Activated T-helper 1 cell treated with anti-CD3 and anti-CD28 coated beads, Interleukin-2, amount 50 U/mL, for 16 hours (primary cell): Measurements from ENCODE around the gene TUBB3.

ENCODE experiments used
- DNase-seq, 2 donors: peaks; one replicate each; pipeline ENCODE4 v3.0.0-alpha.2; 2020; ENCODE audit warnings: low read depth in 1 of 2, low spot score in 1 of 2

The TUBB3 gene

DNA sequence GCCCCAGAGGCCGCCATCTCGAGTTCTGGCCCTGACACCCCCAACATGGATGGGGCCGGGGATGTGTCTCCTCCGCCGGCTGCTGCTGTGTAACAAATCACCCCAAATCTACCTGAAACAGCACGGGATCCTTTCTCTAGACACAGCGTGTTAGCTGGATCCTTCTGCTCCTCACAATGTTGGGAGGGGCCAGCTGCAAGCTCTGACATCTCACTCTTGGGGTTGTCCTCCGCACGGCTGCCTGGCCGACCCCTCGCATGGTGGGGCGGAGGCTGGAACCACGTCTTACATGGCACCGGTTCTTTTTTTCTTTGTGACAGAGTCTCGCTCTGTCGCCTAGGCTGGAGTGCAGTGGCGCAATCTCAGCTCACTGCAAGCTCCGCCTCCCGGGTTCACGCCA is 13.8 kb downstream of the TUBB3 start:
- DNase-seq: no peak

DNA sequence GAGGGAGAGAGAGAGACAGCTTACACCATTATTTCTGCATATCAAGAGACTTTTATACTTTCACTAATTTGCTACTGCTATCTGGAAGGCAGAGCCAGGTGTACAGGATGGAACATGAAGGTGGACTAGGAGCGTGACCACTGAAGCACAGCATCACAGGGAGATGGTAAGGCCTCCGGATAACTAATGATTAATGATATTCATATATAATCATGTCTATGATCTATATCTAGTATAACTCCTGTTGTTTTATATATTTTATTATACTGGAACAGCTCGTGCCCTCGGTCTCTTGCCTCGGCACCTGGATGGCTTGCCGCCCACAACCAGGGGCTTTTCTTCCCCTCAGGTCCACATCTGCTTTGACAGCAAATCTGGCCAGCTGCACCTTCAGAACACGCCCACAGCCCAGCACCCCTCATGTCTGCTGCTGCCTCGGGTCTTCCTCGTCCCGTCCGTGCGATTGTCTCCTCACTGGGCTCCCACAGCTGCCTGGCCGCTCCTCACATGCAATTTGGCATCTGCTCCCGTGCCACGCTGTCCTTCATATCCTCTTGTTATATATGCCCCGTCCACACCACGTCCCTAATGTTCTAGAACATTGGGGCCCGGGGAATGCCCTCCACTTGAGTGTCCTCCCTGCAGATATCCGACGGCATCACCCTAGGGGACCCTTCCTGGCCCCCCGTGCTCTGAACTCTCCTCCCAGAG is 15.2 kb downstream of the TUBB3 start:
- DNase-seq: no peak

DNA sequence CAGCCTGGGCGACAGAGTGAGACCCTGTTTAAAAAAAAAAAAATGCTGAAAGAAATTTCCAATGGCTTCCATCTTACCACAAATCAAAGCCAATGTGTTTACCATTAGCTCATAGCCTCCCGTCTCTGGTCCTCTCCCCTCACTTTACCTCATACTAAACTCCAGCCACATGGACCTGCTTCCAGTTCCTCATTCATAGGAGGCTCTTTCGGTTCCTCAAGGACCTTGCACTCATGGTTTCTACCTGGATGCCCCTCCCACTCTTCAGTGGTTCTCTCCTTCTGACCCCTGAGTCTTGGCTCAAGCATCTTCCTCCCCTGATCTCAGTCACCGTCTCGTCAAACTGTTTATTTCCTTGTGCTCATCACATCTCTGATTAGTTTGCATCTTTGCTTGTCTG is 21.6 kb downstream of the TUBB3 start:
- DNase-seq: no peak

DNA sequence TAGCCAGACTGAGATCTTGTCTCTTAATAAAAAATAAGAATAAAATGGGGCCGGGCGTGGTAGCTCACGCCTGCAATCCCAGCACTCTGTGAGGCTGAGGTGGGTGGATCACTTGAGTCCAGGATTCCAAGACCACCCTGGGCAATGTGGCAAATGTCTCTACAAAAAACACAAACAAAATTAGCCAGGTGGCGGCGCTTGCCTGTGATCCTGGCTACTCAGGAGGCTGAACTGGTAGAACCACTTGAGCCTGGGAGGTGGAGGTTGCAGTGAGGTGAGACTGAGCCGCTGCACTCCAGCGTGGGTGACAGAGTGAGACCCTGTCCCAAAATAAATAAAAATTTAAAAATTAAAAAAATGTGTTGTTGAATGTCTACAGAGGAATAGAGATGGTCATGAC is 22.5 kb downstream of the TUBB3 start:
- no peak for DNase-seq

DNA sequence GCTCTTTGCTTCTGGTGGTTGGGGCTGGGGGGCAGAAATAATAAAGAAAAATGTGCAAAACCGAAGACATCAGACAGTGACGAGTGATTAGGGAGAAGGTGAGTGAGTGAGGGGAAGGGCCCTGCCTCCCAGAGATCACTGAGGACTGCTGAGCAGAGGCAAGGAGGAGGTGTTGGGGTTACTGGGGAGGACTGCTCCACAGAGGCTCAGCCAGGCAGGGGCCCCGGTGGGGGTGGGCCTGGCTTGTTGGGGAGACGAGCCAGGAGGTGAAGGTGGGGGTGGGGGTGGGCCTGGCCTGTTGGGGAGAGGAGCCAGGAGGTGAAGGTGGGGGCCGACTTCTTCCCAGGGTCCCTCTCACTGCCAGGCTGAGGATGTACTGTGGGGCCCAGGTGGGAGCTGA is 23.4 kb downstream of the TUBB3 start:
- DNase-seq: no peak

DNA sequence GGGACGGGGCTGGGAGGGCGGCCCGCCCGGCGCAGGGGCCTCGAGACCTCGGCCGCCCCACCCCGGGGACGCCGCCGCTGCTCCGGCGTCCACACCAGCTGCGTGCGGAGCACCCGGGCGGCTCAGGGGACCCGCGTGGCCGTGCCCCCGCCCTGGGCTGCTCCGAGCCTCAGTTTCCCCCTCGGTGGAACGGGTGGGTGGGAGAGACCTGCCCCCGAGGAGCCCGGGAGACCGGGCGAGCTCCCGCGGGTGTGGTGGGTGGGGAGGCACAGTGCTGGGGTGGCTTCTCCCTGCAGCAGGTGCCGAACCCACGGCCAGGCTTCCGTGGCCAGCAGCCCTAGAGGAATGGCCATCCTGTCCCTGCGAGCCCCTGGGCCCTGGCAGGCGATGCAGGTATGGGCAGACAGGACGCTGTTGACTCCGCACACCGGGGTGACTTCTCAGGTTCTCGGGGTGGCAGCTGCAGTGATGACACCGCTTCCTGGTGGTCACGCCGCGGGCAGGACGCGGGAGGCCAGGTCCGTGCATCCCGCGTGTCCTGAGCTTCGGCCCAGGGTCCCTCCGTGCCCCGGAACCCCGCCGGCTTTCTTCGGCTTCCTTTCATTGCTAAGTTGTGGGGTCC is 26.1 kb downstream of the TUBB3 start:
- no peak for DNase-seq

DNA sequence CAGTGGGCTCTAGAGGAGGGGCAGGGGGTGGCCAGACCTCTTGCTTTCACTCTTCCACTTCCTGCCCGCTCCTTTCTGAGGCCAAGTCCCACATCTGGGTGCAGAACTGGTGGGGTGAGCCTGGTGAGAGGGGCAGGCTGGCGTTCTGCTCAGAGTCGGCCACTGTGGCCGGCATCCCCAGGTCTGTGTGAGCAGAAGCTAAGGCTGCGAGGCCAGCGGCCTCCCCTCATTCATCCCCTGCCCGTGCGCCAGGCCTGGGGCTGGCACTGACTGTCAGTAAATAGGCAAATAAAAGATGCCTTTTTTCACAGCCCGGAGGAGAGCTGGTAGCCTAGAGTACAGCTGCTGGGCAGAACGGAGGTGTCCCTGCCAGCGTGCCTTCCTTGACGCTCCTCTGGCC is 26.6 kb downstream of the TUBB3 start:
- DNase-seq: no peak

DNA sequence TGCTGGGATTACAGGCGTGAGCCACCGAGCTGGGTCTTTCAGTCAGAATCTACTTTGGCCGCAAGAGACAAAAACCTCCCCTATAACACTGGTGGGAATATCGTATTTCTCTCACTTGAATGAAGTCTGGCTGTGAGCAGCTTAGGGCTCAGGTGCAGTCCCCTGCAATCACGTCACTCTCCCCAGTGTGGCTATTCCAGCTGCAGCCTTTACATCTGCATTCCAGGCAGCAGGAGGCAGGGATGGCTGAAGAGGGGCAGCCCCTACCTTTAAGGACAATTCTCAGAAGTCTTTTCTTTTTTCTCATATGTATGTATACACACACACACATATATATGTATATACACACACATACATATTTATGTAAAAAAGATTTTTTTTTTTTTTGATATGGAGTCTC is 28.4 kb downstream of the TUBB3 start:
- no peak for DNase-seq

DNA sequence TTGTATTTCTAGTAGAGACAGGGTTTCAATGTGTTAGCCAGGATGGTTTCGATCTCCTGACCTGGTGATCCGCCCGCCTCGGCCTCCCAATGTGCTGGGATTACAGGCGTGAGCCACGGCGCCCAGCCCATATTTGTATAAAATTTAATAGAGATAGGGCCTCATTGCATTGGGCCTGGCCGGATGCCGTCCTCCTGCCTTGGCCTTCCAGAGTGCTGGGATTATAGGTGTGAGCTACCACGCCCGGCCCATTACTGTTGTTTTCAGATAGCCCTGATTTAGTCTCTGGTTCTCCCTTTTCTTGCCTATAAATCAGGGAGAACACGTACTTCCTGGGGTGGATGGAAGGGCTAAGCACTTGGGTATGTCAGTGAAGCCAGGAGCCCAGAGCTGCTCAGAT is 28.9 kb downstream of the TUBB3 start:
- DNase-seq: no peak

DNA sequence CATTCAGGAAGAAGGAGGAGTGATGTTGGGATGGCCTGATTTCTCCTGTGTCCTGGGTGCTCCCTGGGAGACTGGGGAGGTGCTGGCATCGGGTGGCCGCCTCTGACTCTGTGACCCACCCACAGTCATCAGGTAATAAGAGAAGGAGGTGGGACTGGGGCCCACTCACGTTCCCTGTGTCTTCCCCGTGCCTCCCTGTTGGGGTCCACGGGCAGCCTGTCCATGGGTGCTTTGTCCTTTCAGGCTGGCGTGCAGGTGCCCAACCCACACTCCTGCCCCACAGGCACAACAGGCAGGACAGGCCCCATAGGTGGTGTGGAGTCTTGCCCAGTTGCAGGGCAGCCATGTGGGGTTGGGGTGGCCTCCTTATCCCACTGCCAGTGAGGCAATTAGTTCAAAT is 29.4 kb downstream of the TUBB3 start:
- DNase-seq: no peak

DNA sequence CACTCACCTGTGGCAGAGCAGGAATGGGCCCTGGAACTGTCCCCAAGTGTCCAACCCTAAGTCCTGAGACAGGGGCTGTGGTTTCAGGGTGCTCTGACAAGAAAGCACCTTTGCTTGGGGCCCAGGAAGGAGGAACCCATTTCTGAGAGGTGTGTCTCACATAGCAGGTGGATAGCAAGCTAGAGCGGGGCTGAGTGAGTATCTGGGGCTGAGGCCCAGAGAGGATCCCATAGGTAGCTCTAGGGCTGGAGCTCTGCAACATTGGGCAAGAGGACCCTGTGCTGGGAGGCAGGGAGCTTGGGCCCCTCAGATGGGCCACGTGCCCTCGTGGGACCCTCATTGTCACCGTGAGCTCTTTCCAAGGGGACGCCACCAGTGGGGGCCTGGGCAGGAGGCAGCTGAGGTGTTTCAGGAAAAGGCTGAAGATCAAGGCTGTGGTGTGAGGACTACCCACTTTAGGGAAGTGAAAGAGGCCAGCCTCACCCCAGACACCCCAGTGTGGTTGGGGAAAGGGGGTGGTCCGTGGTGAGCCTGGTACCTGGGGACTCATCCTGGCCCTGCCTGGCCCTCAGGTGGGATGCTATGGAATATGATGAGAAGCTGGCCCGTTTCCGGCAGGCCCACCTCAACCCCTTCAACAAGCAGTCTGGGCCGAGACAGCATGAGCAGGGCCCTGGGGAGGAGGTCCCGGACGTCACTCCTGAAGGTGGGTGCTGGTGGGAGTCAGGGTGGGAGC is 30.7 kb downstream of the TUBB3 start:
- DNase-seq: no peak

DNA sequence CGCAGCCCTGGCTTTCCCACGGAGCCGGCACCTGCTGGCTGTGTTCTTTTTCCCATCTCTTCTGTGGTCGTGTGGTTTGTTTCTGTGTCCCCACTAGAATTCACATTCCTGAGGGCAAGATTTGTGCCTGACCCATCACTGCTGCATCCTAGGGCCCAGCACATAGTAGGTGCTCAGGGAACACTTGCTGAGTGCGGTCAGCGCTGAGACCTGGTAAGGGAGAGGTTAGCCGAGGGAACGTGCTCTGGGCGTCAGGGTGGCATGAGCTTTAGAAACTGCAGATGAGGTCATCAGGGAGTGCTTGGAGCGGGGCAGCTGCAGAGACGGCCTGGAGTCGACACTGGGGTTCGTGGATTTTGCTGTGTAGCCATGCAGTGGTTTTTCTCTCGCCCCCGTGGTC is 31.3 kb downstream of the TUBB3 start:
- DNase-seq: no peak

DNA sequence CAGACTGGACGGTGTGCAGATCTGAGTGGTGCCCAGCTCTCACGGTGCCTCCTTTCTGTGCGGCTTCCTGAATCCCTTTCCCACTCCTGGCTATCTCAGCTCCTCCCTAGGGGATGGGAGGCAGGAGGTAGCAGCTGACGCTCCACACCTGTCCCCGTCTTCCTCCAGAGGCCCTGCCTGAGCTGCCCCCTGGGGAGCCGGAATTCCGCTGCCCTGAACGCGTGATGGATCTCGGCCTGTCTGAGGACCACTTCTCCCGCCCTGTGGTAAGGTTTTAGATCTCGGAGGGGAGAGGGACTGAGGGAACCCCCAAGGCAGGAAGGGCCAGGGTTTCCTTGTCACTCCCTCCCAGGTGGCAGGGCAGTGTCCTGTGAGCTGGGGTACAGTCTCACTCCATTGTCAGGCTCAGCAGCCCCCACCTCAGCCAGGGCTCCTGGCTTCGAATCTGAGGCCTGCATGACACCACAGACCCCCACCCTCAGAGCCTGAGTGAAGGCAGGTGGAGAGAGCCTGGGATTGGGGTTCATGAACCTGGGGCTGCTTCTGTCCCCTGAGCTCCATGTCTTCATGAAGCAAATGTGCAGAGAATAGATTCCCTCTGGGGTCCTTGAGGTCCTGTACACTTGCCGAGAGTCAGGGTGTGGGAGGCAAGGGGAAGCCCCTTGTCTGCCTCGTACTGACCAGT is 32.0 kb downstream of the TUBB3 start:
- DNase-seq: no peak

DNA sequence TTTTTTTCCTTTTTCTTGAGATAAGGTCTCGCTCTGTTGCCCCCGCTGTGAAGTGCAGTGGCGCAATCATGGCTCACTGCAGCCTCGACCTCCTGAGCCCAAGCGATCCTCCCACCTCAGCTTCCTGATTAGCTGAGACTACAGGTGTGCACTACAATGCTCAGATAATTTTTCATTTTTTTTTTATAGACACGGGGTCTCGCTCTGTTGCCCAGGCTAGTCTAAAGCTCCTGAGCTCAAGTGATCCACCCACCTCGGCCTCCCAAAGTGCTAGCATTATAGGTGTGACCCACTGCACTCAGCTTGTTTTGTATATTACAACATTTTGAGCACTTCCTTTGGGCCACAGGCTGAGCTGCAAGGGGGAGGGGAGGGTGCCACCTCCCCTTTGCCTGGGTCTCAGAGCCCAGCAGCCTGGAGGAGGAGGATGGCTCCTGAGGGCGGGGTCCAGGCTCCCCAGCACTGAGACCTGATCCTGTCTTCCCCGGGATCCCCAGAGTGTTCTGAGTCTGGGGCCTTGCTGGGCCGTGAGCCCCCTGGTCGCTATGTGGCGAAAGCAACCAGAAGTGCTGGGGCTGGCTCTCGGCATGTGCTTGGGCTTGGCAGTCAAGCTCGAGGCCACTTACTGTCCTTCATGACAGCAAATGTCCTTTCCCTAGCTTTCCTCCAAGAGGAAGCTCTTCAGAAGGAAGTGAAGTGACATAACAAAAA is 33.5 kb downstream of the TUBB3 start:
- no peak for DNase-seq

DNA sequence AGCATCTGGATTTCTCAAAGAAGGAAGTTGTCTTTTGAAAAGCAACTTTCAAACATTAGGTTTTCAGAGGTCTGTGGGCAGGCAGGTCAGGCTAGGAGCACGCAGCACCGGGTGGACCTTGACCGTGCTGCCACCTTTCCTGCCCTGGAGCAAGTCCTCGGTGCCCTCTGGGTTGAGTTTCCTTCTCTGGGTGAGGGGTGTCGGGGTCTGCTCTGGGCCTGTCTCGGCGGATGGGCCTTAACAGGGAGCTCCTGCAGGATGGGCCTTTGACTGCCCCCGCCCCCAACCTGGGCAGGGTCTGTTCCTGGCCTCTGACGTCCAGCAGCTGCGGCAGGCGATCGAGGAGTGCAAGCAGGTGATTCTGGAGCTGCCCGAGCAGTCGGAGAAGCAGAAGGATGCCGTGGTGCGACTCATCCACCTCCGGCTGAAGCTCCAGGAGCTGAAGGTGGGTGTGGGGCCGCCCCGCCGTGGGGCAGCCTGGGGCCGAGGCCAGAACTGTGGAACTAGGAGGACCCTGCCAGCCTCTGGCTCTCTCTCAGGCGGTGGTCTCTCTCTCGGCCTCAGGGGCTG is 34.2 kb downstream of the TUBB3 start:
- DNase-seq: no peak

DNA sequence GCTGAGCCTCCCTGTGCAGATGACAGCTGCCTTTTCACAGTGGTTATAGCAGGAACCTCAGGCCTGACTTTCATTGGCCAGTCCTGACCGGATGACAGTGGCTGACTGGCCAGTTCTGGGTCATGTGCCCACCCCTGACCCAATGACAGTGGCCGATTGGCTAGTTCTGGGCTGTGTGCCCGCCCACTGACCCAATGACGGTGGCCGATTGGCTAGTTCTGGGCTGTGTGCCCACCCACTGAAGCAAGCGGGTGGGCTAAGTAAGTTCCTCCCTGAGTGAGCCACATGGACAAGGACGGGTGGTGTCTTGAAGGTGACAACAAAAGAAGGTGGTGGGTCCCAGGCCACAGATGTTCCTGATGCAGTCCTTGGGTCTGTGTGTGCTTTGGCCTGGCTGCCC is 34.9 kb downstream of the TUBB3 start:
- no peak for DNase-seq

DNA sequence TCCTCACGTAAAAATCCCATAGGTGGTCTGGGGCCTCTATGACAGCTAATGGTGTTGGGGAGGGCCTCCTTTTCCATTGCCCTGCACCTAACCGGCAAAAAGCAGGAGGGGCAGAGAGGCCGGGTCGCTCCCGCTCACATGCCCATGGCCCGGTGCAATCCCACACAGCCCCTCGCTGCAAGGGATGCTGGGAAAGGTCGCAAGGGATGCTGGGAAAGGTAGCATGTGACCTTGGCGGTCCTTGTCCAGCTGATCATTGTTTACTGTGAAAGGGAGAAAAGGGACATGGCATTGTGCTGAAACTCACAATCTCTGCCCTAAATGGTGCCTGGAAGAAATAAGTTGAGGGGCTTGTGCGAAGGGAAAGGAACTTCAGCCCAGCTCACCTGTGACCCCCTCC is 35.5 kb downstream of the TUBB3 start:
- DNase-seq: no peak

DNA sequence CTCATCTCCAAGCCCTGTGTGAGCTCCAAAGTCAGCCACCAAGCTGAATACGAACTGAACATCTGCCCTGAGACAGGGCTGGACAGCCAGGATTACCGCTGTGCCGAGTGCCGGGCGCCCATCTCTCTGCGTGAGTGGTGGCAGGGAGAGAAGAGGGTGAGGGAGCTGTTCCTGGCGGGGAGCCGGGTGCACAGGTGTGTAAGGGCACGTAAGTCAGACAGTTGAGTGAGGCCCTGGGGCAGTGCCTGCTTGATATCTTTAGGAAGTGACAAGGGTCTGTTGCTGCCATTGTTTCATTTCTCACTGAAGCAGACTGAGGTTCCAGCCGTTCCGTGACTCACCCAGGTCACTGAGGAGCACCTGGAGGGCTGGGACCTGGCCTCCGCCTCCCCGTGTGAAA is 37.8 kb downstream of the TUBB3 start:
- no peak for DNase-seq

DNA sequence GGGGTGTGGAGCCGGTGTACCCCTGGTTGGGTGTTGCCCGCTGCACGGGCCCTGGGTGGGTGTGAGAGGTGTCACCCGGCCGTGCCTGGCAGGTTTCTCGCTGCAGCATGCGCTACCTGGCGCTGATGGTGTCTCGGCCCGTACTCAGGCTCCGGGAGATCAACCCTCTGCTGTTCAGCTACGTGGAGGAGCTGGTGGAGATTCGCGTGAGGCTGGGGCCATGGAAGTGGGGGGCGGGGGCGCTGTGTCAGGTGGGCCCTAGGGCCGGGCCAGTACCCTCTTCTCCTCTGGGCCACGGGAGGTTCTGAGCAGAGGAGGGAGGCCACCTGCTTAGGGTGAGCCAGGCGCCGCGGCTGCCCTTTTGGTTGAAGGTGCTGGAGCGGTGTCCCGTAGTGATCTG is 38.8 kb downstream of the TUBB3 start:
- DNase-seq: no peak

DNA sequence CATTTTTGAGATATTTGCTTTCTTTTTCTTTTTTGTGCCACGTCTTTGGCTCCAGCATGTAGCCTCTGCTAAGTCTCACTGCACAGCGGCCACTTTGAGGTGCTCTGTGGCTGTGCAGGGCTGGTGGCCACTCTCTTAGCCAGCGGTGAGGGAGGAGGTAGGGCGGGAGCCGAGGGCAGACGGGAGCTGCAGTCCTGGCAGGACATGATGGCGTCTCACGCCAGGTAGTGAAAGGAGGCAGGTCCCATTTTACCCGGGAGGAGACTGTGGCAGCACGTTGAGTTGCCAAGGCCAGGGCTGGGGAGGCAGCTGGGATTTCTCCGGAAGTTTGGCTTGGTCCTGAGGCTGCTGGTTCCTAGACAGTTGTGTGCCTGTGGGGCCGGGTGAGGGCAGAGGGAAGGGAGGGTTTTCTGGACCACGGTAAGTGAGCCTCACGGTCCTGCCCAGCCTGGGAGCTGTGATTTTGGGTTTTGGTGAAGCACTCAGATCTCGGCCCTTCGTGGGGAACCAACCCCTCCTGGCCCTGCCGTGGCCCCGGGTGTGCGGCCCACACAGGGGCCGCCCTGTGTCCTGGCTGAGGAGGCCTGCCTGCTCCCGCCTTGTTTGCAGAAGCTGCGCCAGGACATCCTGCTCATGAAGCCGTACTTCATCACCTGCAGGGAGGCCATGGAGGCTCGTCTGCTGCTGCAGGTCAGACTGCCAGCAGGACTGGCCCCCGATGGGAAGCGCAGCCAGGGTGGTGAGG is 39.8 kb downstream of the TUBB3 start:
- no peak for DNase-seq
